CD4-positive, alpha-beta T cell treated with Interleukin-15 for 1 hour (primary cell): Measurements from ENCODE around the gene TMEM222.
A peak's percentile ranks its signal among the peaks of the same experiment; 100 is the strongest.
"Not testable (repeated sequence)": the region's sequence is repeated elsewhere in the genome, so short reads cannot be mapped to it uniquely, and the experiment has no call there.

Experiments
- DNase-seq: peaks from one replicate; pipeline ENCODE4 v3.0.0-alpha.2; 2020

Gene TMEM222

DNA sequence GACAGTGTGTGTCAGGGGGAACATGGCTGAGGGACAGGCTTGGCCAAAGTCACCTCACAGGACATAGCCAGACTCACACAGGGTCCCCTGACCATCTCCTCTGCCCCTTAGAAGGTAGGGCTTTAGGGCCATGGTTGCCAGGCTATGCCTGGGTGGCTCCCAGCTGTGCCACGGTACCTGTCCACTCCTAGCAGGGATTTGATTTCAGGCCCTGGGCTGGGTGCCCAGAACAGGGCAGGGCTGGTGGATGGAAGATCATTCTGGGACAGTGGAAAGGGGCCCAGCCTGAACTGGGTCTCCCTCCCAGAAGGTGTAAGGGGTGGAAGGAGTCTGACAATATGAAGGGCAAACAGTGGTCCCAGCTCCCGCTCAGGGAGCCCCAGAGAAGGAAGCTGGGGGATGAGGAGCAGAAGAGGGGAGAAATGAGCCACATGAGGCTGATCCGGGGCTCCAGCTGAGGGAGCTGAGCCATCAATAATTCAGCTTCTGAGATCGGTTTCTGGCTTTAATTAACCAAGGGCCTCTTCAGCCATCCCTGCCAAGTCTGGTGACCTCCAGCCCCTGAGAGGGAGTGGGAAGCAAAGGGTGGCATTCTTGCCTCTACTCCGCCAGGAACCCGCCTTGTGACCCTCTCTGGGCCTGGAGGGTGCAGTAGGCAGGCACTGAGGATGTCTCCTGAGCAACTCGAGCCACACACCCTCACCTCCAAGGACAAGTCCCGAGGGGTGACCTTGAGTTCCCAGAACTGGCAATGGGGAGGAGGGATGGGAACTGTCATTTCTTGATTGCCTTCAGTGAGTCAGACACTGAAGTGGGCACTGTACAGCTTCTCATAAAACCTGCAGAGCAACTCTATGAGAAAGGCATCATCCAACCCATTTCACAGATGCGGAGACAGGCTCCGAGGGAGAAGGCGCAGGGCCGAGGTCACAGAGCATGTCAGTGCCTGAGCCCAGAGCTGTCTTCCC lies 59.1 kb downstream of the TMEM222 start:
- DNase-seq, result no peak

DNA sequence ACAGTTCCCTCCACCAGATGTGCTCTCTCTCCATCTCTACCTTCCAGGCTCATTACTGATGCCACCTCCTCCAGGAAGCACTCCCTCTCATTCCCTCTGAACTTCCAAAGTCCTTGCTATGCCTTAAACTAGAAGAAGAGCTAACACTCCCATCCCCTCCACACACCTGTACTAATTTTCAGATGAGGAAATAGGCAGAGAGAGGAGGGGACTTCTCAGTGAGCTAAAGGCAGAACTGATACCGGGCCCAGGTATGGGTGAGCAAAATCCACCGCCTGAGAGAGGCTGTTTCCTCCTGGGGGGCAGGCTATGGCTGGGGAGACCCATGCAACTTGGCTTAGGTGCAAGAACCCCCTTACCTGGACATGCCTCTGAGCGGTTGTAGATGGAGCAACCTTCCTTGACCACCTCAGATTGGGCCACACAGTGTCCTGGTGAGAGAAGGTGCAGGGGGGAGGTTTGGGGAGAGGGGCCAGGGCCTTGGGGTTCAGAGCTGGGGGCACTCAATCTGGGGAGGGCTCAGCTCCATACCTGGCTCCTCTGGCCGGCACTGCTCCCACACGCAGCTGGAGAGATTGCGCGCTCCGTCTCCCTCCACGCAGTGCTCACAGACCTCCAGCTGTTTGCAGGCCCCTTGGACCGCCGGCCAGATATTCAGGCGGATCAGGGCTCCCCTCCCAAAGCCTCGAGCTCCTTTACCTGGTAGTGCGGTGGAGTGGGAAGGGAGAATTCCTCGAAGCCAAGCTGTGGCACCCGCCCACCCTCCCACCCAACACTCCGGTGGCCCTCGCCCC lies 60.2 kb downstream of the TMEM222 start:
- no peak for DNase-seq

DNA sequence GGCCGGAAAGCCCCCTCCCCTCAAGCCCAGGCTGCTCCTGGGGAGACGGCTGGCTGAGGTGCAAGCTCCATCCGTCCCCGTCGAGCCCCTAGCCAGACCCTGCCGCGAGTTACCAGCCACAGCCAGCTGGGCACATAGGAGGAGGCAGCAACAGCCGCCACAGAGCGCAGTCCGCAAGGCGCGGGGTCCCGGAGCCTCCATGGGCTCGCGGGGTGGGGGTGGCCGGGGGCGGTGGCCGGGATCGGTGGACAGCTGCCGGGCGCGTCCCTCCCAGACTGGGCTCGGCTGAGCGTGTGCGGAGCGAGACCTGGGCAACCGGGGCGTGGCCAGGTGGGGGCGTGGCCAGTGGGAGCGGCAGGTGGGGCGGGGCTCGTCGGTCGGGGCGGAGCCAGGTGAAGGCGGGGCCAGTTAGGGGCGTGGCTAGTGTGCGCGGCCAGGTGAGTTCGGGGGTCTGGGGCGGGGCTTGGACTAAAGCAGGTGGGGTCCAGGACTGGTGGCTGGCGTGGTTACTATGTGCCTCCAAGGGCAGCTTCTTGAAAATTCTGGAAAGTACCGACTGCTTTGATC lies 61.2 kb downstream of the TMEM222 start, which contains the start of gene CD164L2:
CD164L2 (minus strand) TSS at position 295 of the 567 bp plus-strand sequence; CDS start at position 201, 94 bp downstream.
- peak; percentile 25 for DNase-seq

DNA sequence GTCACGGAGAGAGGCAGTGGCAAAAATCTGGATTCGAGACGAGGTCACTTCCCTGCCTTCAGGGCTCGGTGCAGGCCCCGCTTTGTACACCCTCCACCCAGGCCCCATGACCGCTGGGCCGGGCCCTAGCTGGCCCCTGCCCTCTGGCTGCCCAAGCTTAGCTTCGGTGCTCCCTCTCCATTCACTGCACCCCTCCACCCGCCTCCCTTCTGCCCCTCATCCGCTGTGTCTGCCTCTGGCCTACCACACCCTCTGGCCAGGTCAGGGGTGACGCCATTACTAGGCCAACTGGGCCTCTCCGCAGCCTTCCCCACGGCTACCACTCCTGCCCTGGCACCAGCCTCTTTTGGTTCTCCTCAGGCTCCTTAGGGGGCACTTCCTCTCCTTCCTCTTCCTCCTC lies 61.7 kb downstream of the TMEM222 start:
- DNase-seq, result no peak

GRCh38 chr1:27384797-27385196 lies 62.8 kb downstream of the TMEM222 start:
- DNase-seq, result not testable (repeated sequence)
